ENCODE measurements around the gene DSCAML1. TPM values are rescaled to one million over a fixed set of nuclear protein-coding genes. Genes with fewer than 3 reads are reported as not detected.
A peak's percentile ranks its signal among the peaks of the same experiment; 100 is the strongest.

Gene DSCAML1
- total RNA-seq, 1 experiment from 2014 or later: not detected

DNA sequence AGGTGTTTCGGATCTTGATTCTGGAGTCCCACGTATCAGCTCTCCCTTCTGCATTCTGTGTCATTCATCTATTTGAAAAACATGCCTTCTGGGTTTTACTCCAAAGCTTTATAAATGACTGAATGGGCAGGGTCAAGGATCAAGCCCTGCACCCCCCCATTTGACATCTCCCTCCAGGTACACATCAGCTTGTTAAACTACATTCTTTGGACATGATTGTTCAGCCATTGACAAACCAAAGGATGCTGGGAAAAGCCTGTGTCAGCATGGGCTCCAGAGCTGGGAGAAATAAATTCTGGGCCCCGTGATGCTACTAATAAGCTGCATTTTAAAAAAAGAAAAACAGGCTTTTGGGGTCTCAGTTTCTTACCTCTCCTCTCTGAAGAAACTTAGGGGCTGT lies 103.7 kb downstream of the DSCAML1 start:
- H4K20me1 ChIP-seq (ENCODE audit: low read length): no peaks in the 10 kb centered on the region
- H3K27me3 ChIP-seq (ENCODE audit: low read length): peaks cover 93% of the 10 kb centered on the region
- peak; percentile 60 for DNase-seq
- ATAC-seq: no peak
- no peaks in the 10 kb centered on the region for H3K9me2 ChIP-seq (replicated peaks; ENCODE audit: low read length)
- CTCF ChIA-PET: interaction anchor here (0.5 kb wide), 1 partner anchor 303 kb away, joined by 3 read pairs; no protein-coding TSS in a partner anchor
- H3K9ac ChIP-seq (ENCODE audit: low read length): no peak overlapping the region
- H3K79me2 ChIP-seq (ENCODE audit: low read length): no peaks in the 10 kb centered on the region
- TF ChIP-seq, protein P1, sequence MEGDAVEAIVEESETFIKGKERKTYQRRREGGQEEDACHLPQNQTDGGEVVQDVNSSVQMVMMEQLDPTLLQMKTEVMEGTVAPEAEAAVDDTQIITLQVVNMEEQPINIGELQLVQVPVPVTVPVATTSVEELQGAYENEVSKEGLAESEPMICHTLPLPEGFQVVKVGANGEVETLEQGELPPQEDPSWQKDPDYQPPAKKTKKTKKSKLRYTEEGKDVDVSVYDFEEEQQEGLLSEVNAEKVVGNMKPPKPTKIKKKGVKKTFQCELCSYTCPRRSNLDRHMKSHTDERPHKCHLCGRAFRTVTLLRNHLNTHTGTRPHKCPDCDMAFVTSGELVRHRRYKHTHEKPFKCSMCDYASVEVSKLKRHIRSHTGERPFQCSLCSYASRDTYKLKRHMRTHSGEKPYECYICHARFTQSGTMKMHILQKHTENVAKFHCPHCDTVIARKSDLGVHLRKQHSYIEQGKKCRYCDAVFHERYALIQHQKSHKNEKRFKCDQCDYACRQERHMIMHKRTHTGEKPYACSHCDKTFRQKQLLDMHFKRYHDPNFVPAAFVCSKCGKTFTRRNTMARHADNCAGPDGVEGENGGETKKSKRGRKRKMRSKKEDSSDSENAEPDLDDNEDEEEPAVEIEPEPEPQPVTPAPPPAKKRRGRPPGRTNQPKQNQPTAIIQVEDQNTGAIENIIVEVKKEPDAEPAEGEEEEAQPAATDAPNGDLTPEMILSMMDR (conservative IDR thresholded peaks at IDR 0.05; ENCODE audit: low read depth, low read length): no peak
- TF ChIP-seq EZH2 (IDR thresholded peaks at IDR 0.05; ENCODE audit: low read length, unreplicated experiment): no peak
- intact Hi-C loops (cut with micrococcal nuclease): no loop called here
- H3K9me3 ChIP-seq (ENCODE audit: low read length): no peaks in the 10 kb centered on the region
- no peak overlapping the region for H2AFZ ChIP-seq (ENCODE audit: low read length)
- H3K4me3 ChIP-seq (ENCODE audit: low read length): no peak overlapping the region
- H3K4me2 ChIP-seq (ENCODE audit: low read length): peak overlapping the region; percentile 6; the same call in 1 of the 2 replicates
- H3K27ac ChIP-seq (ENCODE audit: low read length): no peak overlapping the region
- no peaks in the 10 kb centered on the region for H3K36me3 ChIP-seq (ENCODE audit: low read depth, low read length)
- peaks cover 8% of the 10 kb centered on the region for H3K4me1 ChIP-seq (ENCODE audit: insufficient read depth, low read length)
- BruUV-seq (replicated peaks): no TSS peak
- POLR2A ChIA-PET (ENCODE audit: unreplicated experiment): no interaction called here
- no peaks in the 10 kb centered on the region for H3F3A ChIP-seq (ENCODE audit: low read length, unreplicated experiment)

DNA sequence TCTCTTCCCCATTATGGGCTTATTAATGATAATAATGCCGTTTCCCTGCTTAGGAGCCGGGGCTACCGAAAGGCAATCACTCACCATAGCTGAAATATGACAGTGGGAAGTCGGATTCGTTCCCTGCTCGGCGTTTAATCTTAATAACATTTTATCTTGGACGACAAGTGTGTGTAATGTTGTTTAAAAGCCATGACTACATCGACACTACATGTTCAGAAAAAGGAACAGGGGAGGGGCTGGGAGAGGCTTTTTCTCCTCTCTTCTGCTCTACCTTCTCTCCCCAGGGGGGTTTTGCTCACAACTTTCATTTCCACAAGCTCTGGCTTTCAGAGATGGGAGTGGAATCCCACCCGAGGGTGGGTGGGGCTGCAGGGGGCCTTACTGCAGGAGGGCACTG lies 105.5 kb downstream of the DSCAML1 start:
- no peak overlapping the region for H3K27ac ChIP-seq (ENCODE audit: low read length)
- H3K4me2 ChIP-seq (ENCODE audit: low read length): no peak overlapping the region
- H2AFZ ChIP-seq (ENCODE audit: low read length): no peak overlapping the region
- peaks cover 8% of the 10 kb centered on the region for H3K4me1 ChIP-seq (ENCODE audit: insufficient read depth, low read length)
- POLR2A ChIA-PET (ENCODE audit: unreplicated experiment): no interaction called here
- no peaks in the 10 kb centered on the region for H3F3A ChIP-seq (ENCODE audit: low read length, unreplicated experiment)
- no peak overlapping the region for H3K9ac ChIP-seq (ENCODE audit: low read length)
- no peaks in the 10 kb centered on the region for H4K20me1 ChIP-seq (ENCODE audit: low read length)
- ATAC-seq: no peak
- peaks cover 86% of the 10 kb centered on the region for H3K27me3 ChIP-seq (ENCODE audit: low read length)
- CTCF ChIA-PET: no interaction called here
- no peaks in the 10 kb centered on the region for H3K9me3 ChIP-seq (ENCODE audit: low read length)
- intact Hi-C loops (cut with micrococcal nuclease): no loop called here
- H3K79me2 ChIP-seq (ENCODE audit: low read length): no peaks in the 10 kb centered on the region
- TF ChIP-seq EZH2 (IDR thresholded peaks at IDR 0.05; ENCODE audit: low read length, unreplicated experiment): no peak
- TF ChIP-seq, protein P1 (conservative IDR thresholded peaks at IDR 0.05; ENCODE audit: low read depth, low read length): no peak
- TF ChIP-seq EZH2phosphoT487 (IDR thresholded peaks at IDR 0.05; ENCODE audit: borderline replicate concordance, low read length): no peak
- no peaks in the 10 kb centered on the region for H3K9me2 ChIP-seq (replicated peaks; ENCODE audit: low read length)
- no peak overlapping the region for H3K4me3 ChIP-seq (ENCODE audit: low read length)
- H3K36me3 ChIP-seq (ENCODE audit: low read depth, low read length): no peaks in the 10 kb centered on the region
- no TSS peak for BruUV-seq (replicated peaks)
- DNase-seq: peak; percentile 27

DNA sequence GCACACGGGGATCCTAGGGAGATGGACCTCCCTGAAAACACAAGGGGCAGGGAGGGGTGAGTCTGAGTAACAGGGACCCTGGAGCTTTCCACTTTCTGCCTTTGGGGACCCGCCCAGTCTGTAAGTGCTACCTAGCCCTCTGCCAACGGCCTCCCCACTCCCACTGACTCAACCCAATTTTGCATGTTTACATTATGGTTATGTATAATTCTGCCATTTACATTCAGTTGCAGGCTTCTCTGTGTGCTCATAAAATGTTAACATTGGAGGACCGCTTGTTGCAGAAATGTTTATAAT lies 105.8 kb downstream of the DSCAML1 start:
- H3K79me2 ChIP-seq (ENCODE audit: low read length): no peaks in the 10 kb centered on the region
- H3K36me3 ChIP-seq (ENCODE audit: low read depth, low read length): no peaks in the 10 kb centered on the region
- no peak overlapping the region for H3K4me2 ChIP-seq (ENCODE audit: low read length)
- H3K9me2 ChIP-seq (replicated peaks; ENCODE audit: low read length): no peaks in the 10 kb centered on the region
- H3K27ac ChIP-seq (ENCODE audit: low read length): no peak overlapping the region
- BruUV-seq (replicated peaks): no TSS peak
- no peak overlapping the region for H2AFZ ChIP-seq (ENCODE audit: low read length)
- no peak overlapping the region for H3K9ac ChIP-seq (ENCODE audit: low read length)
- no peaks in the 10 kb centered on the region for H3K9me3 ChIP-seq (ENCODE audit: low read length)
- ChIA-PET POLR2A (ENCODE audit: unreplicated experiment) (no interaction called here), CTCF (no interaction called here)
- TF ChIP-seq, protein P1 (conservative IDR thresholded peaks at IDR 0.05; ENCODE audit: low read depth, low read length): no peak
- TF ChIP-seq EZH2phosphoT487 (IDR thresholded peaks at IDR 0.05; ENCODE audit: borderline replicate concordance, low read length) (no peak), EZH2 (IDR thresholded peaks at IDR 0.05; ENCODE audit: low read length, unreplicated experiment) (no peak)
- peaks cover 86% of the 10 kb centered on the region for H3K27me3 ChIP-seq (ENCODE audit: low read length)
- H3K4me1 ChIP-seq (ENCODE audit: insufficient read depth, low read length): peaks cover 8% of the 10 kb centered on the region
- intact Hi-C loops (cut with micrococcal nuclease): no loop called here
- H3K4me3 ChIP-seq (ENCODE audit: low read length): no peak overlapping the region
- no peaks in the 10 kb centered on the region for H4K20me1 ChIP-seq (ENCODE audit: low read length)
- no peaks in the 10 kb centered on the region for H3F3A ChIP-seq (ENCODE audit: low read length, unreplicated experiment)
- ATAC-seq (no peak), DNase-seq (peak; percentile 6)
